ENCODE measurements around the gene TPRN.
A peak's percentile ranks its signal among the peaks of the same experiment; 100 is the strongest.

Gene TPRN

GRCh38 chr9:137160054-137160425 is 40.5 kb downstream of the TPRN start:
- no peak for DNase-seq (ENCODE audit: low read depth)
- H3K4me3 ChIP-seq (ENCODE audit: low read length) = no peak overlapping the region
- TF ChIP-seq CTCF (conservative IDR thresholded peaks at IDR 0.05; ENCODE audit: low read depth, low read length) = no peak

- DNase-seq (ENCODE audit: low read depth) = no peak
- no peak overlapping the region for H3K4me3 ChIP-seq (ENCODE audit: low read length)
- TF ChIP-seq CTCF (conservative IDR thresholded peaks at IDR 0.05; ENCODE audit: low read depth, low read length) = no peak
Measured at GRCh38 chr9:137159105-137160053, 41.2 kb downstream of the TPRN start.

- TF ChIP-seq CTCF (conservative IDR thresholded peaks at IDR 0.05; ENCODE audit: low read depth, low read length) = no peak
- H3K4me3 ChIP-seq (ENCODE audit: low read length) = no peak overlapping the region
- DNase-seq (ENCODE audit: low read depth) = no peak
Measured at GRCh38 chr9:137158625-137159024, 41.9 kb downstream of the TPRN start.

GRCh38 chr9:137157618-137158415 is 42.7 kb downstream of the TPRN start:
- TF ChIP-seq CTCF (conservative IDR thresholded peaks at IDR 0.05; ENCODE audit: low read depth, low read length) = no peak
- H3K4me3 ChIP-seq (ENCODE audit: low read length) = no peak overlapping the region

GRCh38 chr9:137156567-137157375 is 43.8 kb downstream of the TPRN start:
- no peak for TF ChIP-seq CTCF (conservative IDR thresholded peaks at IDR 0.05; ENCODE audit: low read depth, low read length)
- DNase-seq (ENCODE audit: low read depth) = no peak
- peak overlapping the region; percentile 32 for H3K4me3 ChIP-seq (ENCODE audit: low read length)

More at GRCh38 chr9:137157618-137158415, 42.7 kb downstream of the TPRN start:
- DNase-seq (ENCODE audit: low read depth) = no peak

GRCh38 chr9:137152844-137153405 is 47.6 kb downstream of the TPRN start:
- H3K4me3 ChIP-seq (ENCODE audit: low read length) = no peak overlapping the region
- TF ChIP-seq CTCF (conservative IDR thresholded peaks at IDR 0.05; ENCODE audit: low read depth, low read length) = no peak
- DNase-seq (ENCODE audit: low read depth) = no peak

All from retinal pigment epithelial cell (primary cell).